Measurements from ENCODE around the gene HPSE.

The HPSE gene

DNA sequence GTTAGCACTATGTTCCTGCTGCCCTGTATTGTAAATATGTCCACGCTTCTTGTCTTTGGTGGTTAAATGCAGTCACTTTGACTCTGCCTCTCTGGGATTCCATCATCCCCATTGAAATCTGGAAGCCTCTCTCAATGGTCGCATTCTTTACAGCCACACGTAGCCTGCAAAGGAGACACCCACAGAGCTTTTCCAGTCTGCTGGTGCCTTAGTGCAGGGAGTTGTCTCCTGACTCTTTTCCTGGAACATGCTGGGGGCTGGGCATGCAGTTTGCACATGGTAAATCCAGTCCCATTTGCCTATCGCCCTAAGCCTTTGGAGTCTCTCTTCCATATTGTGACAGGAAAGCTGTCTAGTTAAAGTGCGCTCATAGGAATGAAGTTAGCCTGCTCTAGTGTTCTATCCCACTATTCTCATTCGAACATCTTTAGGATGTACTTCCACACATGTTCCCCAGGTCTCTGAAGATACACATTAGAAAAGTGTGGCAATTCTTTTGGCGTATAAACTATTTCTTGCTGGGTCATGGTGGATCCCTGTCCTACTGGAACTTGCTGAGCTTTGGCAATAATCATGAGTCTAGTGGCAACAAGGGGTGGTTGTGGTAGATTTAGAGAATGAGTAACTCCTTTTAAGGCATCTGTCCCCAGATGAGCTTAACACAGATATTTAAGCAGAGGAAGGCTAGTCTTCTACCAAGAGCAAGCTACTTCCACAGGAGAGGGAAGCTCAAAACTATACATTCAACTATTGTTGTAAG is 83.8 kb downstream of the HPSE start:
- DNase-seq (ENCODE audit: low read depth, low spot score), result no peak

GRCh38 chr4:83248486-83248885 is 86.2 kb downstream of the HPSE start:
- DNase-seq (ENCODE audit: low read depth, low spot score), result no peak

DNA sequence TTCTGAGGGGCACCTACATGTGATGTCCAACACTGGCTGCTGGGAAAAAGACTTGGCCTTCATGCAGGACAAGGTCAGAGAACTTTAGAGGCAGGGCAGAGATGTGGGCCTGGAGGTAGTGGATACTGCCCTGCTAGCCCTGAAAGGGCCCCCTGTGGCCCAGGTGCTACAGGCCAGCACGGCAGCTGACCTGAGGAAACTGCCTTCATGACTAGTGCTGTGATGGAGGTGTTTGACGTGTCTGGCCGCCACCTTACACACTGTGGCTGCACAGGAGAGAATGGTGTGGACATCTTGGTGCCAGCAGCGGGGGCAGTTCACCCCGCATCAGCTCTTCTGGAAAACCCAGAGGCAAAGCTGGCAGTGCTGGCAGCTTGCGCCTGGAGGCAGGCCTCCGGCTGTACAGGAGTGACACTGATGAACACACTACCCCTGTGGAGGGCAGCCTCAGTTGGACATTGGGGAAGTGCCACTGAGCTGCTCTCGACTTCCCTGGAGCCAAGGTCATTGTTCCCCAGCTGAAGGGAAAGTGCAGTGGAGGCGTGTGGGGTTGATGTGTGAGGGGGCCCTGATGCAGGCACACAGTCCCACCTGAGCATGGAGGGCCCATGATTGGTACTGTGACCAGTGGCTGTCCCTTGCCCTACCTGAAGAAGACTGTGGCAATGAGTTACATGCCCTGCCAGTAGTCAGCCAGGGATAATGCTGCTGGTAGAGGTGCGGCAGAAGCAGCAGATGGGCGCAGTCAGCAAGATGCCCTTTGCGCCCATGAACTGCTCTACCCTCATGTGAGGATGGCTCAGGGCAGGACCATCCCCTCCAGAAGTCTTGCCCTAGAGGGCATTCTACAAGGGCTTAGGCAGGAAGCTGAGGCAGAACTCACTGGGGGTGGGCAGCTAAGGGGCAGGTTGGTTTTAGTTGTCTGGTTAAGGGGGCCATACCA is 87.0 kb downstream of the HPSE start:
- no peak for DNase-seq (ENCODE audit: low read depth, low spot score)

Data from astrocyte of the hippocampus (primary cell).